HG03378 (cell line): Measurements from ENCODE around the gene TSPAN32.
"Not testable (repeated sequence)": the region's sequence is repeated elsewhere in the genome, so short reads cannot be mapped to it uniquely, and the experiment has no call there.

Source experiments
- ATAC-seq: cut with Tn5 transposase; IDR thresholded peaks from one replicate; pipeline ENCODE4 v1.9.1; 2021; ENCODE audit warnings: mild to moderate bottlenecking, moderate library complexity; ENCODE audit not compliant: unreplicated experiment

TSPAN32 gene

GRCh38 chr11:2280208-2280607, 21.6 kb upstream of the TSPAN32 start:
- no peak for ATAC-seq

DNA sequence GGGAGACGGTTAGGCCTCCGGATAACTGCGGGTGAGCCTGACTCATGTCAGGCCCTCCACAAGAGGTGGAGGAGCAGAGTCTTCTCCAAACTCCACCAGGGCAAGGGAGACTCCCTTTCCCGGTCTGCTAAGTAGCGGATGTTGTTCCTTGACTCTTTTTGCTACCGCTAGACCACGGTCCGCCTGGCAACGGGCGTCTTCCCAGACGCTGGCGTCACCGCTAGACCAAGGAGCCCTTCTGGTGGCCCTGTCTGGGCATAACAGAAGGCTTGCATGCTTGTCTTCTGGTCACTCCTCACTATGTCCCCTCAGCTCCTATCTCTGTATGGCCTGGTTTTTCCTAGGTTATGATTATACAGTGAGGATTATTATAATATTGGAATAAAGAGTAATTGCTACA, 15.5 kb upstream of the TSPAN32 start:
- not testable (repeated sequence) for ATAC-seq

GRCh38 chr11:2287091-2287490, 14.7 kb upstream of the TSPAN32 start:
- ATAC-seq = no peak

GRCh38 chr11:2289350-2289749, 12.5 kb upstream of the TSPAN32 start:
- no peak for ATAC-seq

DNA sequence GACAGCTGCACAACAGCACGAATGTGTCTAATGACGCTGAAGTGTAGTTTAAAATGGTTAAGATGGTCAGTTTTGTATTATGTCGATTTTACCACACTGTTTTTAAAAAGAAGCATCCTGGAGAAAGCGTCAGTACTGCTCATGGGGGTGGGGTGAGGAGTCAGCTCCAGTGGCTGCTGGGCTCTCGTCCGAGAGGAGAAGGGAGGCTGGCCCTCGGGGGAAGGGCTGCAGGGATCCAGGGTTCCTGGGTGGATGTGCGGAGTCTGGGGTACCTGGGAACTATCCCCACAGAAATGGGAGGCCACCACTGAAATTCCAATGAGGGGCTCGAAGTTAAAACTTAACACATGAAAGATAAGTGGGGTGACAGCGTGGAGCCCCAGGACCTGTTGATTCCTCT, 12.0 kb upstream of the TSPAN32 start:
- no peak for ATAC-seq

DNA sequence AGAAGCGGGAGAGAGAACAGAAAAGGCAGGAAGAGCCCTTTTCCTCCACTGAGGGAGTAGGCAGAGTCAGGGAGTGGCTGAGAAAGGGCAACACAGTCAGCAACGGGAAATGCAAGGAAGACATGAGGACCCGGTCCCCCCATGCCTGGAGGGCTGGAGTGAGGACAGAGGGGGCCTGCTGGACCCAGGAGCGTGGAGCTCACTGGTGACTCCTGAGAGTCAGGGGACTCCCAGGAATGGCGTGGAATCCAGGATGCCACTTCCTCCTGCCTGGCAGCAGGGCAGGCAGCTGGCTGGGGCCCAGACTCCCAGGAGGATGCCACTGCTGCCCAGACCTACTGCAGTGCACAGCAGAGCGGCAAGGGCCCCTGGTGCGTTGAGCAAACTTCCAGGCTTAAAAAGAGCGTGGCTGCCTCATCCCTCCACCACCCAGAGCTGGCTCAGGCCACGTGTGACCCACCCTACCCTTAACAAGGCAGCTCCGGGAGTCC, 11.4 kb upstream of the TSPAN32 start:
- no peak for ATAC-seq

- no peak for ATAC-seq
These were observed 8.3 kb upstream of the TSPAN32 start for GRCh38 chr11:2293531-2293971.

DNA sequence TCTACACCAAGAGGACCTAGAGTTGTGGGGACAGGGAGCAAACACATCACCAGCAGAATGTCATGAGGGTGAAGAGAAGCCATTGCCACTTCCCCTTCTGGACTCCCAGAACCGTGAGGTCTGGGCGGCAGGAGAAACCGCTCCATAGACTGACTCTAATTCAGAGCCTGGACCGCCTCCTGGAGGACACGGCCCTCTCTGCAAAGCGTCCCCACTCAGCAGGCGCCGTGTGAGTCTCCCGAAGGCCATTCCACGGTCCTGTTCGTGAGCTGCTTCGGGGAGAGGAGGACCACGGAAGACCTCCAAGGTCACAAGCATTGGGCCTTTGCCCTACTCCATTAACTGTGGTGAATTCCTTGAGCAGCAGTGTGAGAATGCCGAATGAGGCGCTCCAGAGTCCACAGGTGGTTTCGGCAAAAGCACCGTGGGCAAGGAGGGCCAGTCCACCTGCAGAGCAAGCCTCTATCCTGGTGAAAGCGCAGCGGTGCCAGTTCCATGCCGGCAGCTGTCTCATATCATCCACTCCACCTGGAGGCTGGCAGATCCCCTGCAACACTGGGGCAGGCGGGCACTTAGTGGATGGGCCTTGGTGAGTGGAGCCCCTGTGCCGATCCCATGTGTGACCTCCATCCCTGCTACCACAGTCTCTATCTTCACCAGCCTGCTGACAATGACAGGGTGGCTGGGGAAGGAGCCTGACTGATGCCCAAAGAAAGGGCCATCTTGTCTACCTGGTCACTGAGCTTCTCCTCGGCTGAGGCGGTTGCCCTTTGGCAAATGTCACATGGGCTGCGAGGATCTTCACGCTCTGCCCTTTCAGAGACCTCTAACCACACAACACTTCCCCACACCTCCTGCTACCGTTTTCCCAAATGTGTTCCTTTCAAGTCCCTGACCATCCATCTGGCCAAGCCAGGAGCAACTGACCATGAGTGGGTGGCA, 7.6 kb upstream of the TSPAN32 start:
- no peak for ATAC-seq

GRCh38 chr11:2294926-2295290, 6.9 kb upstream of the TSPAN32 start:
- no peak for ATAC-seq

GRCh38 chr11:2295971-2296912, 5.6 kb upstream of the TSPAN32 start:
- ATAC-seq = no peak

GRCh38 chr11:2296913-2297622, 4.7 kb upstream of the TSPAN32 start:
- ATAC-seq = no peak

GRCh38 chr11:2297623-2298030, 4.2 kb upstream of the TSPAN32 start:
- no peak for ATAC-seq

DNA sequence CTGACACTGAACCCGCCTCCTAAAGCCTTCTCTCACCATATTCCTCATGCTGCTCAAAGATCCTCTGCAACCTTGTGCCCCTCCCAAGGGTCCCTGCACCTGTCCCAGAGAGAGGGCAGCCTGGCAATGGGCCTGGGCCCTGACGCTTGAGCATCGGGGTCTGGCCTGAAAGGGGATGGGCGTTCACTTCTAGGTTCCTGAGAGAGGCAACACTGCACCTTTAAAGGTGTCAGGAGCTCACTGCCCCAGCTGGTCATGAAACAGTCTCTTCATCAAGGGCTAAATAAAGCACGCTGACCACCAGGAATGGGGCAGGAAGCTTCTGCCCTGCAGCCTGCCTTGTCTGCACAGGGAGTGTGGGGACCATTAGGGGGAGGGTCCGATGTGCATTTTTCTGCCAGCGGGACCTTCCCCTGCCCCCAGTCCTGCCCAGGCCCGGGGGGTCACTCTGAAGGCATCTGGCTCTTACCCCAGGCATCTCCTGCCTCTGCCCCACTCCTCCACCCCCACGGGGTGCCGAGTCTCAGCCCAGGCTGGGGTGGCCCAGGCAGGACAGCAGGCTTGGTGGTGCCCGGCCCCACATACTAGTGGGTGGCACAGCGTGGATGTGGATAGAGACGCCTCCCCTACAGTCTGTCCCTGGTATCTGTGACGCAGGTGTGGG, 3.5 kb upstream of the TSPAN32 start:
- ATAC-seq = no peak

DNA sequence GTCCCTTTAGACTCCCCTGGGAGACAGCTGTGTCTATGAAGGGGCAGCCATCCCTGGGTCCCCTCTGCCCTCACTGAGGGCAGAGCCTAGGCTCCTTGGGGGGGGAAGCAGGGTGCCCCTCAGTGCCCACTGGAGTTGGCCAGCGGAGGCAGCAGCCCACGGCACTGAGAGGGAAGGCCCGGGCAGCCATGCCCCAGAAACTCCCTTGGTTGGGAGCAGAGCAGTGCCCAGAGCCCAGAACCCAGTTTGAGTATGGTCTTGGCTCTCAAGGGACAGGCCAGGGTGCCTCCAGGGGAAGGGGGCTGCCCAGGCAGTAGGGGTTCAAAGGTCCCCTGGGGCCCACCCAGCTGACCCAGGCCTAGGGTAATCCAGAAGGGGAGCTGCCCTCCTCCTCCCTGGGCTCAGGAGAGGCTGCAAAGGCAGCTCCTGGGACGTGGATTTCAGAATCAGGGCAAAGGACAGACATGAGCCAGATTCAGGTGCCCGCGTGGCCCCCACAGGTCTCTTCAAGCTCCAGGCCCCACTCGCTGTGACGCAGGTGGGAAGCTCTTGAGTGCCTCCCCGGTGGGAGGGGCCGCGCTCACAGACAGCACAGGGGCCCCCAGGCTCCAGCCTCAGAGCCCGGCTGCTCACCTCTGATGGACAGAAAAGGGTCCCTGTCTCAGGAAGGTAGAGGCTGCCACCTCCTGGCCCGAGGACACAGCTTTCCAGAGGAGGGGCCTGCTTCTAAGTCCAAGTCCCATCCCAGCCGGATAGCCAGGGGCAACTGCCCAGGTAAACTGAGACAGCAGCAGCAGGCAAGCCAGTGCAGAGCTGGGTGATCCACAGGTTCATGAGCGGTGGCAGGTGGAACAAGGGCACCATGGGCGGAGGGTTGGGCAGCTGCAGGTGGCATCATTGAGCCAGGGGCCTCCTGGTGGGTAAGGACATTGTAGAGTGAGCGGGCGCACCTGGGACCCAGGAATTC, 2.7 kb upstream of the TSPAN32 start:
- ATAC-seq = no peak

DNA sequence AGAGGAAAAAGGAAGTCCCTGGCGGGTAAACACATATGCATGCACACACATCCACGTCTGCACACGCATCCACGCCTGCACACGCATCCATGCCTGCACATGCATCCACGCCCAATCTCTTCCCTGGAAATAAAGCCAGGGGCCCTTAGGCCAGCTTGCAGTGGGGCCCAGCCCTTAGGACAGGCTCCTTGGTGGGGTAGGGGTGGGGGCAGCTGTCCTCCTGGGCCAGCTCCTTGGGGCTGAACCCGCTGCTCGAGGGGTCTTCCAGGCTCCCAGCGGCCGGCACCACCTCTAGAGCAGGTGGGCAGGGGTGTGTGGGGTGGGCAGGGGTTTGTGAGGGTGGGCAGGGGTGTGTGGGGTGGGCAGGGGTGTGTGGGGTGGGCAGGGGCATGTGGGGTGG, 2.0 kb upstream of the TSPAN32 start:
- no peak for ATAC-seq

DNA sequence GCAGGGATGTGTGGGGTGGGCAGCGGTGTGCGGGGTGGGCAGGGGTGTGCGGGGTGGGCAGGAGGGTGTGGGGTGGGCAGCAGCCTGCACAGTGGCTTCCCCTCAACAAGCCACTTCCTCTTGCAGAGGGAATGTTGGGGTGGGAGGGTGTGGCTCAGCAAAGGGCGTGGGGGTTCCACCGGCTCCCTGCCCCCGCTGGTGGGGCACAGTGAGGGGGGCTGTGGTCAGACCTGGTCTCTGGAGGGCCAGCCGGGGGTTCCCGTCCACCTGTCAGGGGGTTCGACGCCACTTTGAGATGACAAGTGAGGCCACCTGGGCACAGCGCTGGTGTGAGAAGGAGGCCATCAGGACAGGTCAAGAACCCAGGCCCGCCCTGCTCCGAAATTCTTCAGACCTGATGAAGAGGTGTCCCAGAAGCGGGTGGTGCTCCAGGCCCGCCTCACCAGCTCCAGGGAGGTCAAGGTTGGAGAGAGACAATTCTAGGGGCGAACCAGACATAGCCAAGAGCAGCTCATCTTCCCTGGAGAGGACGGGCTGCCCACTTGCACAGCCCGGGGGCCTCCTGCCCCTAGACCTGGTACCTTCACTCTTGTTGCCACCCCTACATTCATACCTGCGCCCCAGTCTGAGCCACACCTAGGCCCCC, 1.4 kb upstream of the TSPAN32 start:
- no peak for ATAC-seq

GRCh38 chr11:2300936-2301630, 730 bp upstream of the TSPAN32 start:
- no peak for ATAC-seq

DNA sequence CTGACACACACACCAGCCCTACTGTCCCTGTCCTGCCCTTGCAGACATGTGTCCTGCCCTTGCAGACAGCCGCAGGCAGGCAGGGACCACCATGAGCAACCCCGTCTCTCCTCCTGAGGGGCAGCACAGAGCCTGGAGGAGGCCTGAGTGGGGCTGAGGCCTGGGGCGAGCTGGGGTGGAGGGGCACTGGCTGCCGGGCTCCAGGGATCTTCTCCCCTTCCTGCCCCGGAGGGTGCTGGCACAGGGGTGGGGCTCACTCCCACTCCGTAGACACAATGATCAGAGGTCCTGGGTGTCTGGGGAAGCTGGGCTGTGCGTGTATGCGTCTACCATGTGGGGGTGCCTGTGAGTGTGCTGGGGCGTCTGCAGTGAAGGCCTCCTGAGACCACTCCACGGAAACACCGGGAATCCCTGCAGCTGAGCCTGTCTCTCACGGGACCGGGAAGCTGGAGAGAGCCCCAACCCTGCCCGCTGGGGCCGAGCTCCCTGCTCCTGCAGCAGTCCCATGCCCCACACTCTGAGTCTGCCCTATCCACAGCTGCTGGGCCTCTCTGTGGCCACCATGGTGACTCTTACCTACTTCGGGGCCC, 588 bp downstream of the TSPAN32 start:
- no peak for ATAC-seq
